CD4-positive, alpha-beta T cell treated with Interleukin-2 at 100 ng/mL for 4 hours (primary cell): ENCODE measurements around the gene PLA2G7.

Source experiments
- DNase-seq: peaks from one replicate; pipeline ENCODE4 v3.0.0-alpha.2; 2020; ENCODE audit warnings: low spot score

The PLA2G7 gene

GRCh38 chr6:46688117-46688965 lies 46.8 kb downstream of the PLA2G7 start:
- no peak for DNase-seq

- no peak for DNase-seq
These were observed 47.5 kb downstream of the PLA2G7 start, which contains the start of gene TDRD6 for GRCh38 chr6:46687619-46688097. TDRD6 (plus strand) TSS chr6:46687885; CDS start chr6:46688129, 244 bp downstream.

GRCh38 chr6:46684771-46685170 lies 50.4 kb downstream of the PLA2G7 start:
- DNase-seq: no peak

- DNase-seq: no peak
These were observed 57.9 kb downstream of the PLA2G7 start for GRCh38 chr6:46677314-46677654.

- no peak for DNase-seq
These were observed 58.4 kb downstream of the PLA2G7 start for GRCh38 chr6:46676604-46677313.

- DNase-seq: no peak
These were observed 60.8 kb downstream of the PLA2G7 start for GRCh38 chr6:46674410-46674809.

DNA sequence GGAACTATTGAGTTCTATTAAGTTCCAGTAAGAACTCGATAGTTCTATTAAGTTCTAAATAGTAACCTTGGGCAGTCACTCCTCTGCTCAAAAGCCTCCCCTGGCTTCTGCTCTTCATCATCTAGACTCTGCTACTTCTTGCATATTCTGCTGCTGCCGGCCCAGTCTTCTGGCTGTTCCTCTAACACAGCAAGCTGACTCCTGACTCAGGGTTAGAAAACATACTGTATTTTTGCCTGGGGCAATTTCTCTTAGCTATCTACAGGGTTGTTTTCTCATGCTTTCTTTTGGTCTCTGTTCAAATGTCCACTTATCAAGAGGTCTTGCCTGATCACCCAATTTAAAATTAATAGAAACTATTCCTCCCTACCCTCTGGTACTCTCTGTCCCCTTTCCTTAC lies 67.8 kb downstream of the PLA2G7 start:
- DNase-seq: no peak

DNA sequence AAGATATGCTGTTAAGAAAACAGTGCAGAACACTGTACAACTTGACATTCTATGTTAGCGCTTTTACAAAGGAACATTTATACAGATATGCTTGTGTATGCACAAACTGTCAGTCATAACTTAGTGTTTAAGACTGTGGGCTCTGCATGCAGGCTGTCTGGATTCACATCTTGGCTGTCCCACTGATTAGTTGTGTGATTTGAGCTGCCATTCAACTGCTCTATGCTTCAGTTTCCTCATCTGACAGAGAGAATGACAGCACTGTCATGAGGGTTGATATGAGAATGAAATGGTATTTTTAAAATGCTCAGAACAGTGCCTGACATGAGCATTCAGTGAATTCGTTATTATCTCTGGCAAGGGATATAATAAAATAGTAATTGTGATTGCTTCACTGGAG lies 73.7 kb downstream of the PLA2G7 start:
- DNase-seq: no peak

GRCh38 chr6:46657642-46658041 lies 77.5 kb downstream of the PLA2G7 start:
- DNase-seq: no peak

DNA sequence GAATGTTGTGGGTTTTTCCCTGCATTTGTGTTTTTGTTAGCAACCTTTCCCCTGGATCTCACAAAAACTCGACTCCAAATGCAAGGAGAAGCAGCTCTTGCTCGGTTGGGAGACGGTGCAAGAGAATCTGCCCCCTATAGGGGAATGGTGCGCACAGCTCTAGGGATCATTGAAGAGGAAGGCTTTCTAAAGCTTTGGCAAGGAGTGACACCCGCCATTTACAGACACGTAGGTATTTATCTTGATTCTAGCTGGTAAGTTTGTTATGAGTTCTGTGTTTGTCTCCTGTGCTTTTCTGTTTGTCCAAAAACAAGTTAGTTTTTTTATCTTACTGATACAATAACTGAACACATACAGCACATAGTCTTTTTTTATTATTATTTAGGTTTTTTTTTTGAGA lies 79.4 kb downstream of the PLA2G7 start:
- no peak for DNase-seq
